Measurements from ENCODE around the gene DNAJC18.

DNAJC18 gene

GRCh38 chr5:139385061-139386049 lies 54.0 kb downstream of the DNAJC18 start:
- Histone ChIP-seq H3K27me3 (ENCODE audit: control insufficient read depth, insufficient read depth, low read length) (no peaks in the 10 kb centered on the region), H3K9ac (ENCODE audit: low read length) (peak overlapping the region; percentile 72), H3K4me3 (ENCODE audit: low read length) (peak overlapping the region; percentile 75)

GRCh38 chr5:139384591-139385051 lies 54.7 kb downstream of the DNAJC18 start:
- Histone ChIP-seq H3K27me3 (ENCODE audit: control insufficient read depth, insufficient read depth, low read length) (no peaks in the 10 kb centered on the region), H3K9ac (ENCODE audit: low read length) (peak overlapping the region; percentile 72), H3K36me3 (ENCODE audit: control insufficient read depth, insufficient read depth, low read length) (no peaks in the 10 kb centered on the region), H3K4me3 (ENCODE audit: low read length) (peak overlapping the region; percentile 75), H3K9me3 (ENCODE audit: control insufficient read depth, low read length) (no peaks in the 10 kb centered on the region), H3K4me1 (ENCODE audit: control insufficient read depth, insufficient read depth, low read length) (peaks cover 43% of the 10 kb centered on the region)

More at GRCh38 chr5:139385061-139386049, 54.0 kb downstream of the DNAJC18 start:
- H3K9me3 ChIP-seq (ENCODE audit: control insufficient read depth, low read length) = no peaks in the 10 kb centered on the region
- H3K4me1 ChIP-seq (ENCODE audit: control insufficient read depth, insufficient read depth, low read length) = peaks cover 43% of the 10 kb centered on the region
- no peaks in the 10 kb centered on the region for H3K36me3 ChIP-seq (ENCODE audit: control insufficient read depth, insufficient read depth, low read length)

GRCh38 chr5:139383993-139384590 lies 55.2 kb downstream of the DNAJC18 start:
- H3K27me3 ChIP-seq (ENCODE audit: control insufficient read depth, insufficient read depth, low read length) = no peaks in the 10 kb centered on the region
- H3K4me3 ChIP-seq (ENCODE audit: low read length) = no peak overlapping the region
- H3K4me1 ChIP-seq (ENCODE audit: control insufficient read depth, insufficient read depth, low read length) = peaks cover 43% of the 10 kb centered on the region
- H3K9ac ChIP-seq (ENCODE audit: low read length) = peak overlapping the region; percentile 72
- no peaks in the 10 kb centered on the region for H3K36me3 ChIP-seq (ENCODE audit: control insufficient read depth, insufficient read depth, low read length)
- no peaks in the 10 kb centered on the region for H3K9me3 ChIP-seq (ENCODE audit: control insufficient read depth, low read length)

- Histone ChIP-seq H3K36me3 (ENCODE audit: control insufficient read depth, insufficient read depth, low read length) (no peaks in the 10 kb centered on the region), H3K4me1 (ENCODE audit: control insufficient read depth, insufficient read depth, low read length) (peaks cover 44% of the 10 kb centered on the region)
These were observed 55.9 kb downstream of the DNAJC18 start, which contains the start of gene SLC23A1 for GRCh38 chr5:139383275-139383992. SLC23A1 (minus strand) TSS chr5:139383297; CDS start chr5:139383253, 44 bp downstream.

GRCh38 chr5:139382807-139383206 lies 56.5 kb downstream of the DNAJC18 start:
- Histone ChIP-seq H3K4me3 (ENCODE audit: low read length) (no peak overlapping the region), H3K9ac (ENCODE audit: low read length) (no peak overlapping the region), H3K4me1 (ENCODE audit: control insufficient read depth, insufficient read depth, low read length) (peaks cover 39% of the 10 kb centered on the region)

More at GRCh38 chr5:139383275-139383992, 55.9 kb downstream of the DNAJC18 start, which contains the start of gene SLC23A1:
- H3K27me3 ChIP-seq (ENCODE audit: control insufficient read depth, insufficient read depth, low read length) = no peaks in the 10 kb centered on the region
- H3K9ac ChIP-seq (ENCODE audit: low read length) = peak within 1 kb of the TSS; percentile 72
- H3K4me3 ChIP-seq (ENCODE audit: low read length) = no peak within 1 kb of the TSS
- H3K9me3 ChIP-seq (ENCODE audit: control insufficient read depth, low read length) = no peaks in the 10 kb centered on the region

GRCh38 chr5:139381837-139382761 lies 57.2 kb downstream of the DNAJC18 start:
- H3K27me3 ChIP-seq (ENCODE audit: control insufficient read depth, insufficient read depth, low read length) = no peaks in the 10 kb centered on the region
- H3K4me1 ChIP-seq (ENCODE audit: control insufficient read depth, insufficient read depth, low read length) = peaks cover 34% of the 10 kb centered on the region
- H3K36me3 ChIP-seq (ENCODE audit: control insufficient read depth, insufficient read depth, low read length) = no peaks in the 10 kb centered on the region
- H3K9ac ChIP-seq (ENCODE audit: low read length) = no peak overlapping the region
- no peaks in the 10 kb centered on the region for H3K9me3 ChIP-seq (ENCODE audit: control insufficient read depth, low read length)
- H3K4me3 ChIP-seq (ENCODE audit: low read length) = no peak overlapping the region

More at GRCh38 chr5:139382807-139383206, 56.5 kb downstream of the DNAJC18 start:
- Histone ChIP-seq H3K27me3 (ENCODE audit: control insufficient read depth, insufficient read depth, low read length) (no peaks in the 10 kb centered on the region), H3K9me3 (ENCODE audit: control insufficient read depth, low read length) (no peaks in the 10 kb centered on the region), H3K36me3 (ENCODE audit: control insufficient read depth, insufficient read depth, low read length) (no peaks in the 10 kb centered on the region)

- Histone ChIP-seq H3K27me3 (ENCODE audit: control insufficient read depth, insufficient read depth, low read length) (no peaks in the 10 kb centered on the region), H3K9ac (ENCODE audit: low read length) (no peak overlapping the region), H3K9me3 (ENCODE audit: control insufficient read depth, low read length) (no peaks in the 10 kb centered on the region), H3K4me1 (ENCODE audit: control insufficient read depth, insufficient read depth, low read length) (peaks cover 23% of the 10 kb centered on the region), H3K4me3 (ENCODE audit: low read length) (no peak overlapping the region), H3K36me3 (ENCODE audit: control insufficient read depth, insufficient read depth, low read length) (no peaks in the 10 kb centered on the region)
These were observed 59.5 kb downstream of the DNAJC18 start for GRCh38 chr5:139379626-139380449.

- Histone ChIP-seq H3K9me3 (ENCODE audit: control insufficient read depth, low read length) (no peaks in the 10 kb centered on the region), H3K9ac (ENCODE audit: low read length) (no peak overlapping the region), H3K4me3 (ENCODE audit: low read length) (no peak overlapping the region), H3K36me3 (ENCODE audit: control insufficient read depth, insufficient read depth, low read length) (no peaks in the 10 kb centered on the region), H3K27me3 (ENCODE audit: control insufficient read depth, insufficient read depth, low read length) (no peaks in the 10 kb centered on the region), H3K4me1 (ENCODE audit: control insufficient read depth, insufficient read depth, low read length) (peaks cover 16% of the 10 kb centered on the region)
These were observed 60.4 kb downstream of the DNAJC18 start for GRCh38 chr5:139378941-139379361.

- Histone ChIP-seq H3K36me3 (ENCODE audit: control insufficient read depth, insufficient read depth, low read length) (no peaks in the 10 kb centered on the region), H3K4me1 (ENCODE audit: control insufficient read depth, insufficient read depth, low read length) (peaks cover 21% of the 10 kb centered on the region), H3K9me3 (ENCODE audit: control insufficient read depth, low read length) (no peaks in the 10 kb centered on the region), H3K4me3 (ENCODE audit: low read length) (no peak overlapping the region), H3K9ac (ENCODE audit: low read length) (no peak overlapping the region), H3K27me3 (ENCODE audit: control insufficient read depth, insufficient read depth, low read length) (no peaks in the 10 kb centered on the region)
These were observed 61.1 kb downstream of the DNAJC18 start for GRCh38 chr5:139378101-139378825.

- Histone ChIP-seq H3K36me3 (ENCODE audit: control insufficient read depth, insufficient read depth, low read length) (no peaks in the 10 kb centered on the region), H3K4me3 (ENCODE audit: low read length) (no peak overlapping the region), H3K9me3 (ENCODE audit: control insufficient read depth, low read length) (no peaks in the 10 kb centered on the region), H3K9ac (ENCODE audit: low read length) (no peak overlapping the region), H3K27me3 (ENCODE audit: control insufficient read depth, insufficient read depth, low read length) (no peaks in the 10 kb centered on the region), H3K4me1 (ENCODE audit: control insufficient read depth, insufficient read depth, low read length) (peaks cover 23% of the 10 kb centered on the region)
These were observed 62.1 kb downstream of the DNAJC18 start for GRCh38 chr5:139377226-139377625.

Data from mucosa of stomach (tissue), 1 donor.